Measurements from ENCODE around the gene PM20D2.

- TF ChIP-seq JUND (IDR thresholded peaks at IDR 0.05; ENCODE audit: low read length): no peak
- no peak for TF ChIP-seq CHD2 (IDR thresholded peaks at IDR 0.05; ENCODE audit: low read length)
- TF ChIP-seq POLR2A (IDR thresholded peaks at IDR 0.05; ENCODE audit: control extremely low read depth in 1 of 2, low read depth in 2 of 2, low read length in 2 of 2): no peak
- no peak for TF ChIP-seq YY1 (IDR thresholded peaks at IDR 0.05; ENCODE audit: low read depth, low read length)
- no peak for TF ChIP-seq TAF1 (IDR thresholded peaks at IDR 0.05; ENCODE audit: low read depth, low read length)
- TF ChIP-seq, protein P1, sequence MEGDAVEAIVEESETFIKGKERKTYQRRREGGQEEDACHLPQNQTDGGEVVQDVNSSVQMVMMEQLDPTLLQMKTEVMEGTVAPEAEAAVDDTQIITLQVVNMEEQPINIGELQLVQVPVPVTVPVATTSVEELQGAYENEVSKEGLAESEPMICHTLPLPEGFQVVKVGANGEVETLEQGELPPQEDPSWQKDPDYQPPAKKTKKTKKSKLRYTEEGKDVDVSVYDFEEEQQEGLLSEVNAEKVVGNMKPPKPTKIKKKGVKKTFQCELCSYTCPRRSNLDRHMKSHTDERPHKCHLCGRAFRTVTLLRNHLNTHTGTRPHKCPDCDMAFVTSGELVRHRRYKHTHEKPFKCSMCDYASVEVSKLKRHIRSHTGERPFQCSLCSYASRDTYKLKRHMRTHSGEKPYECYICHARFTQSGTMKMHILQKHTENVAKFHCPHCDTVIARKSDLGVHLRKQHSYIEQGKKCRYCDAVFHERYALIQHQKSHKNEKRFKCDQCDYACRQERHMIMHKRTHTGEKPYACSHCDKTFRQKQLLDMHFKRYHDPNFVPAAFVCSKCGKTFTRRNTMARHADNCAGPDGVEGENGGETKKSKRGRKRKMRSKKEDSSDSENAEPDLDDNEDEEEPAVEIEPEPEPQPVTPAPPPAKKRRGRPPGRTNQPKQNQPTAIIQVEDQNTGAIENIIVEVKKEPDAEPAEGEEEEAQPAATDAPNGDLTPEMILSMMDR (IDR thresholded peaks at IDR 0.05; ENCODE audit: control extremely low read depth in 1 of 3, insufficient read depth in 1 of 3, low read depth in 1 of 3, low read length in 3 of 3): no peak
- TF ChIP-seq EZH2 (IDR thresholded peaks at IDR 0.05; ENCODE audit: low read depth, low read length, severe bottlenecking): no peak
- no peak for TF ChIP-seq RBBP5 (IDR thresholded peaks at IDR 0.05; ENCODE audit: borderline replicate concordance, low read depth, low read length)
- no peak for TF ChIP-seq SP1 (IDR thresholded peaks at IDR 0.05; ENCODE audit: low read depth, low read length)
- no peak for TF ChIP-seq RFX5 (IDR thresholded peaks at IDR 0.05; ENCODE audit: borderline replicate concordance, low read depth, low read length)
- no peak for TF ChIP-seq HDAC2 (IDR thresholded peaks at IDR 0.05; ENCODE audit: borderline replicate concordance in 1 of 2, low read depth in 2 of 2, low read length in 2 of 2)
- TF ChIP-seq, protein P2, sequence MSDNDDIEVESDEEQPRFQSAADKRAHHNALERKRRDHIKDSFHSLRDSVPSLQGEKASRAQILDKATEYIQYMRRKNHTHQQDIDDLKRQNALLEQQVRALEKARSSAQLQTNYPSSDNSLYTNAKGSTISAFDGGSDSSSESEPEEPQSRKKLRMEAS (IDR thresholded peaks at IDR 0.05): no peak
Measured at GRCh38 chr6:89214197-89214596, 68.3 kb downstream of the PM20D2 start.

Data from H1 (cell line).